ENCODE data around the gene NT5C3A.

The NT5C3A gene

DNA sequence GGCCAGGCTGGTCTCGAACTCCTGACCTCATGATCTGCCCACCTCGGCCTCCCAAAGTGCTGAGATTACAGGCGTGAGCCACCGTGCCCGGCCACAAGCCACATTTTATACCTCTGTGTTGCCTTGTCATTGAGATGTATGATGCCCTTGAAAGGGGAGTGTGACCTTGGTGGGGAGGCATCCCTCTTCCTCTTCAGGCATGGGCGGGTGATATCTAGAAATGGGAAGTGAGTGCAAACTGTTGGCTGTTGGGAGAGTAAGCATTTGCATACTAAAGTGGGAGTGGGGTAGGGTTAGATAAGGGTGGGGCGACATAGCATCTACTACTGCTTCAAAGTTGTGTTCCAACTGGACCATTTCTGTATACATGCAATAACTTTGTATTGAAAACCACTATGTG lies 26.6 kb upstream of the NT5C3A start:
- DNase-seq (ENCODE audit: low read depth): no peak
- no peak overlapping the region for H3K4me3 ChIP-seq (ENCODE audit: low read length)
- TF ChIP-seq, protein P1, sequence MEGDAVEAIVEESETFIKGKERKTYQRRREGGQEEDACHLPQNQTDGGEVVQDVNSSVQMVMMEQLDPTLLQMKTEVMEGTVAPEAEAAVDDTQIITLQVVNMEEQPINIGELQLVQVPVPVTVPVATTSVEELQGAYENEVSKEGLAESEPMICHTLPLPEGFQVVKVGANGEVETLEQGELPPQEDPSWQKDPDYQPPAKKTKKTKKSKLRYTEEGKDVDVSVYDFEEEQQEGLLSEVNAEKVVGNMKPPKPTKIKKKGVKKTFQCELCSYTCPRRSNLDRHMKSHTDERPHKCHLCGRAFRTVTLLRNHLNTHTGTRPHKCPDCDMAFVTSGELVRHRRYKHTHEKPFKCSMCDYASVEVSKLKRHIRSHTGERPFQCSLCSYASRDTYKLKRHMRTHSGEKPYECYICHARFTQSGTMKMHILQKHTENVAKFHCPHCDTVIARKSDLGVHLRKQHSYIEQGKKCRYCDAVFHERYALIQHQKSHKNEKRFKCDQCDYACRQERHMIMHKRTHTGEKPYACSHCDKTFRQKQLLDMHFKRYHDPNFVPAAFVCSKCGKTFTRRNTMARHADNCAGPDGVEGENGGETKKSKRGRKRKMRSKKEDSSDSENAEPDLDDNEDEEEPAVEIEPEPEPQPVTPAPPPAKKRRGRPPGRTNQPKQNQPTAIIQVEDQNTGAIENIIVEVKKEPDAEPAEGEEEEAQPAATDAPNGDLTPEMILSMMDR (IDR thresholded peaks at IDR 0.05; ENCODE audit: insufficient read depth, low read depth, low read length, missing control alignments): no peak

DNA sequence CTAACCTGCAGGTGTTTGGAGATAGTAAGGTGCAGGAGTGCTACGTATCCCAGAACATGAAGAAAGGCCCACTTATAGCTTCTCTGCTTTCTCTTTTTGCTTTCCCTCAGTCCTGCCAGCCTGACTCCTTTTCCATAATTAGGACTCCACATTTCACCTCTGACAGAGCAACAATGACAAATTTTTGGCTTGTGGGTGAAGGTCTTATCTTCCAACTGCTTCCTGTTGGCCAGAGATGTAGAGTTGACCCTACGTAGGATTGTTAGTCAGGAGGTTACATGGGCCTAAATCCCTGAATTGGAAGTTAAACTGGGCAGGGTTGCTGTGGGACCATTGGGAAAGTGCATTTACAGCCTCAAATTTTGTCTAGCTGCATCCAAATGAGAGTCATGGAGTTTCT lies 25.3 kb upstream of the NT5C3A start:
- no peak overlapping the region for H3K4me3 ChIP-seq (ENCODE audit: low read length)
- DNase-seq (ENCODE audit: low read depth): no peak
- TF ChIP-seq, protein P1 (IDR thresholded peaks at IDR 0.05; ENCODE audit: insufficient read depth, low read depth, low read length, missing control alignments): no peak

DNA sequence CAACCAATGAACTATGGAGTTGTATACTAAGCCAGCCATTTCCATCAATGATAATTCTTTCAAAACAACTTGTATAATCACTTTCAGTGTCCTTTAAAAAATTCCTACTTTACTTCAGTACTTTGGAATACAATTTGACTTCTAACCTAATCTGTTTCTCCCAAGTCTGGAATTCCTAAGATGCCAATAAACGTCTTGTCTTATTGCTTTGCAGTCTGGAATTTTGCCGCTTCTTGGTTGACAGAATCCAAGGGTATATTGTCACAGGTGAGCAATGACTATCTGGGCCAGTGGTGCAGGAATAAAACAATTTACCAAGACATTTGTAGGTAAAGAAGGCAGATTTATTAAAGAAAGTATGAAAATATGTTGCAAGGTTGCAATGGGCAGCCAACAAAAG lies 24.8 kb upstream of the NT5C3A start:
- DNase-seq (ENCODE audit: low read depth): no peak
- TF ChIP-seq, protein P1 (IDR thresholded peaks at IDR 0.05; ENCODE audit: insufficient read depth, low read depth, low read length, missing control alignments): no peak
- no peak overlapping the region for H3K4me3 ChIP-seq (ENCODE audit: low read length)

DNA sequence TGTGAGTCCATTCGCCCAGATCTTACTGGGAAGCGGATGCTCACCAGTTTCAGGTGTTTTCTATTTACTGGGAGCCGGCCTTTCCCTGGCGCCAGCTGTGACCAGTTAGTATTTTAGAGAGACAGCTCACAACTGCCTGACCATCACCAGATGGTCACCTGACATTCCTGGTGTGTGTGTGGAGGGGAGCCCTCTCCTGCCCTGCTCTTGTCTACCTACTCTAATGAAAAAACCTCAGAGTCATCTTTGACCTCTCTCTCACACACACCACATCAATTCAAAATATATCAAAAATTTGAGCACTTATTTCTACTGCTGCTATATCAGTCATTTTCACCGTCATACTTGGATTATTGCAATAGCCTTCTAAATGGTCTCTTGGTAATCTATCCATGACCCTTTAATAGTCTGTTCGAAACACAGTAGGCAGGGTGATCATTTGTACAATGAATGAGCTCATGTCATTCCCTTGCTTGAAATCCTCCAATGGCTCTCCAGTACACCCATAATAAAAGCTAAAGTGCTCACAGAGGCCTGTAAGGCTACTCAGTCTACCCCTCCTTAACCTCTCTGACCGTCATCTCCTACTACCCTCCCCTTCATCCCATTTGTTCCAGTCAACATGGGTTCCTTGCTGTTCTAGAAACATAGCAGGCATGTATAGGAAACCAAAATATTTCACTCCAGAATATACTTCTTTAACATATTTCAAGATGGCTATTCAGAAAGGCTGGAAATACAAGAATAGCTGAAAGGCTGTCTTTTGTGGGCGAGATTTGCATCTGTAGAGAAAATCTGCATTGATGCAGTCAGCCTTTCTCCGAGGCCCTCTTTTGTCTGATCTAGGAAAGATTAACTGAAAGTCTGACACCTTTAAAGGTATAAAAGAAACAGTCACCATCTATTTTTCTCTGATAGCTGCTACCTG lies 17.5 kb upstream of the NT5C3A start:
- H3K4me3 ChIP-seq (ENCODE audit: low read length): no peak overlapping the region
- no peak for DNase-seq (ENCODE audit: low read depth)
- TF ChIP-seq, protein P1 (IDR thresholded peaks at IDR 0.05; ENCODE audit: insufficient read depth, low read depth, low read length, missing control alignments): no peak

DNA sequence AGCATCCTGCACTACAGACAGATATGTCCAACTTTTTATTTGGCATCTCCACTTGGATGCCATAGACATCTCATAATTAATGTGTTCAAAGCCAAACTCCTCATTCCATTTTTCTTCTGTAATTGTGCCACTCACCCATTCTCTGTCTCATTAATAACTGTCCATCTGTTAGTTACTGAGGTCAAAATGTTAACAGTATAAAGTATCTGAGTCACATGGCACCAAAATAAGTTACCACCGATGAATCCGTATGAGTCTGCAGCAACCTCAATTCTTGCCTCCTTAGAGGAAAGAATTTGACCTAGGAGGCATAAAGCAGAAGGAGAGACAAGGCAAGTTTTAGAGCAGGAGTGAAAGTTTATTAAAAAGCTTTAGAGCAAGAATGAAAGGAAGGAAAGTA lies 16.5 kb upstream of the NT5C3A start:
- TF ChIP-seq, protein P1 (IDR thresholded peaks at IDR 0.05; ENCODE audit: insufficient read depth, low read depth, low read length, missing control alignments): no peak
- H3K4me3 ChIP-seq (ENCODE audit: low read length): no peak overlapping the region
- no peak for DNase-seq (ENCODE audit: low read depth)

DNA sequence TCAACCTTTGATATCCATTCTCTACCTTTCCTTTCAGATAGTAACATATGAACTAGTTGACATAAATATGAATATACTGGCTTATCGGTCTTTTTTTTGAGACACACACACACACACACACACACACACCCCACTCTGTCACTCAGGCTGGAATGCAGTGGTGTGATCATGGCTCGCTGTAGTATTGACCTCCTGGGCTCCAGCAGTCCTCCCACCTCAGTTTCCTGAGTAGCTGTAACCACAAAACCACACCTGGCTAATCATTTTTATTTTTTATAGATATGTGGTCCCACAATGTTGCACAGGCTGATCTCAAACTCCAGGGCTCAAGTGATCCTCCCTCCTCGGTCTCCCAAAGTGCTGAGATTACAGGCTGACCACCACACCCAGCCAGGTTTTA lies 14.2 kb upstream of the NT5C3A start:
- TF ChIP-seq, protein P1 (IDR thresholded peaks at IDR 0.05; ENCODE audit: insufficient read depth, low read depth, low read length, missing control alignments): no peak
- DNase-seq (ENCODE audit: low read depth): no peak
- no peak overlapping the region for H3K4me3 ChIP-seq (ENCODE audit: low read length)

All from epithelial cell of esophagus (primary cell).